ENCODE measurements around the gene PLEKHM3. TPM values are rescaled to one million over a fixed set of nuclear protein-coding genes. Genes with fewer than 3 reads are reported as not detected.

Gene PLEKHM3
- total and polyA plus RNA-seq, 4 donors: 3.0 to 18.3 (median 5.5) TPM

DNA sequence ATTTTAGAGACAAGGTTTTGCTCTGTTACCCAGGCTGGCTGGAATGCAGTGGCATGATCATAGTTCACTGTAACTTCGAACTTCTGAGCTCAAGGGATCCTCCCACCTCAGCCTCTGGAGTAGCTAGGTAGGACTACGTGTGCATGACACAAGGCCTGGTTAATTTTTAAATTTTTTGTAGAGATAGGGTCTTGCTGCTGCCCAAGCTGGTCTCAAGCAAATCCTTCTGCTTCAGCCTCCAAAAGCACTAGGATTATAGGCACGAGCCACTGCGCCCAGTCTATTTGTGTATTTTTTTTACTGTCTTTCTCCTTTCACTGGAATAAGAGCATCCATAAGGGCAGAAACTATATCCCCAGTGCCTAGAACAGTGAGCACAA lies 89.3 kb downstream of the PLEKHM3 start:
- no peaks in the 10 kb centered on the region for H3K9me3 ChIP-seq (ENCODE audit: control insufficient read depth in 4 of 4, low read length in 3 of 4)
- H3K4me3 ChIP-seq (ENCODE audit: low read depth in 1 of 3, low read length in 3 of 3): no peak overlapping the region
- no peak for DNase-seq (ENCODE audit: low spot score)
- WGBS: 57% methylated on average over 4 of the region's 4 CpGs
- peaks cover 2 to 21% (median 7%) of the 10 kb centered on the region in 4 donors for H3K4me1 ChIP-seq (ENCODE audit: control insufficient read depth in 4 of 4, insufficient read depth in 4 of 4, low read length in 3 of 4)
- peak overlapping the region in 1 of 2 donors; percentile 33 for H3K9ac ChIP-seq (ENCODE audit: low read depth in 1 of 2, low read length in 2 of 2)
- H3K27ac ChIP-seq (ENCODE audit: low read depth in 1 of 2, low read length in 2 of 2): peak overlapping the region; percentile 80 to 86
- no peaks in the 10 kb centered on the region for H3K27me3 ChIP-seq (ENCODE audit: control insufficient read depth in 4 of 4, insufficient read depth in 4 of 4, low read length in 3 of 4)
- no peaks in the 10 kb centered on the region for H3K36me3 ChIP-seq (ENCODE audit: control insufficient read depth in 4 of 4, insufficient read depth in 3 of 4, low read depth in 1 of 4, low read length in 3 of 4)
- TF ChIP-seq RAD21 (IDR thresholded peaks at IDR 0.05) (no peak), SP1 (IDR thresholded peaks at IDR 0.05) (peak; percentile 44), JUND (IDR thresholded peaks at IDR 0.05) (no peak), GABPA (IDR thresholded peaks at IDR 0.05 in 1 of 2, conservative IDR thresholded peaks at IDR 0.05 in 1 of 2) (no peak), FOXA2 (IDR thresholded peaks at IDR 0.05) (no peak), FOXA1 (IDR thresholded peaks at IDR 0.05) (no peak), RXRA (IDR thresholded peaks at IDR 0.05) (peak; percentile 20 to 35), YY1 (IDR thresholded peaks at IDR 0.05) (peak; percentile 23), EGR1 (IDR thresholded peaks at IDR 0.05; ENCODE audit: low read depth in 2 of 2) (no peak), HNF4A (conservative IDR thresholded peaks at IDR 0.05) (peak; percentile 63 to 78), TAF1 (conservative IDR thresholded peaks at IDR 0.05) (peak; percentile 64), HNF4G (IDR thresholded peaks at IDR 0.05) (no peak), NR2F2 (IDR thresholded peaks at IDR 0.05) (no peak)
- TF ChIP-seq, protein P1, sequence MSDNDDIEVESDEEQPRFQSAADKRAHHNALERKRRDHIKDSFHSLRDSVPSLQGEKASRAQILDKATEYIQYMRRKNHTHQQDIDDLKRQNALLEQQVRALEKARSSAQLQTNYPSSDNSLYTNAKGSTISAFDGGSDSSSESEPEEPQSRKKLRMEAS (IDR thresholded peaks at IDR 0.05): peak; percentile 15
- TF ChIP-seq, protein P2, sequence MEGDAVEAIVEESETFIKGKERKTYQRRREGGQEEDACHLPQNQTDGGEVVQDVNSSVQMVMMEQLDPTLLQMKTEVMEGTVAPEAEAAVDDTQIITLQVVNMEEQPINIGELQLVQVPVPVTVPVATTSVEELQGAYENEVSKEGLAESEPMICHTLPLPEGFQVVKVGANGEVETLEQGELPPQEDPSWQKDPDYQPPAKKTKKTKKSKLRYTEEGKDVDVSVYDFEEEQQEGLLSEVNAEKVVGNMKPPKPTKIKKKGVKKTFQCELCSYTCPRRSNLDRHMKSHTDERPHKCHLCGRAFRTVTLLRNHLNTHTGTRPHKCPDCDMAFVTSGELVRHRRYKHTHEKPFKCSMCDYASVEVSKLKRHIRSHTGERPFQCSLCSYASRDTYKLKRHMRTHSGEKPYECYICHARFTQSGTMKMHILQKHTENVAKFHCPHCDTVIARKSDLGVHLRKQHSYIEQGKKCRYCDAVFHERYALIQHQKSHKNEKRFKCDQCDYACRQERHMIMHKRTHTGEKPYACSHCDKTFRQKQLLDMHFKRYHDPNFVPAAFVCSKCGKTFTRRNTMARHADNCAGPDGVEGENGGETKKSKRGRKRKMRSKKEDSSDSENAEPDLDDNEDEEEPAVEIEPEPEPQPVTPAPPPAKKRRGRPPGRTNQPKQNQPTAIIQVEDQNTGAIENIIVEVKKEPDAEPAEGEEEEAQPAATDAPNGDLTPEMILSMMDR (IDR thresholded peaks at IDR 0.05; ENCODE audit: low read depth, low read length, missing input control): no peak
- TF ChIP-seq, protein P3, sequence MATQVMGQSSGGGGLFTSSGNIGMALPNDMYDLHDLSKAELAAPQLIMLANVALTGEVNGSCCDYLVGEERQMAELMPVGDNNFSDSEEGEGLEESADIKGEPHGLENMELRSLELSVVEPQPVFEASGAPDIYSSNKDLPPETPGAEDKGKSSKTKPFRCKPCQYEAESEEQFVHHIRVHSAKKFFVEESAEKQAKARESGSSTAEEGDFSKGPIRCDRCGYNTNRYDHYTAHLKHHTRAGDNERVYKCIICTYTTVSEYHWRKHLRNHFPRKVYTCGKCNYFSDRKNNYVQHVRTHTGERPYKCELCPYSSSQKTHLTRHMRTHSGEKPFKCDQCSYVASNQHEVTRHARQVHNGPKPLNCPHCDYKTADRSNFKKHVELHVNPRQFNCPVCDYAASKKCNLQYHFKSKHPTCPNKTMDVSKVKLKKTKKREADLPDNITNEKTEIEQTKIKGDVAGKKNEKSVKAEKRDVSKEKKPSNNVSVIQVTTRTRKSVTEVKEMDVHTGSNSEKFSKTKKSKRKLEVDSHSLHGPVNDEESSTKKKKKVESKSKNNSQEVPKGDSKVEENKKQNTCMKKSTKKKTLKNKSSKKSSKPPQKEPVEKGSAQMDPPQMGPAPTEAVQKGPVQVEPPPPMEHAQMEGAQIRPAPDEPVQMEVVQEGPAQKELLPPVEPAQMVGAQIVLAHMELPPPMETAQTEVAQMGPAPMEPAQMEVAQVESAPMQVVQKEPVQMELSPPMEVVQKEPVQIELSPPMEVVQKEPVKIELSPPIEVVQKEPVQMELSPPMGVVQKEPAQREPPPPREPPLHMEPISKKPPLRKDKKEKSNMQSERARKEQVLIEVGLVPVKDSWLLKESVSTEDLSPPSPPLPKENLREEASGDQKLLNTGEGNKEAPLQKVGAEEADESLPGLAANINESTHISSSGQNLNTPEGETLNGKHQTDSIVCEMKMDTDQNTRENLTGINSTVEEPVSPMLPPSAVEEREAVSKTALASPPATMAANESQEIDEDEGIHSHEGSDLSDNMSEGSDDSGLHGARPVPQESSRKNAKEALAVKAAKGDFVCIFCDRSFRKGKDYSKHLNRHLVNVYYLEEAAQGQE (IDR thresholded peaks at IDR 0.05): peak; percentile 73
- TF ChIP-seq, protein P4, sequence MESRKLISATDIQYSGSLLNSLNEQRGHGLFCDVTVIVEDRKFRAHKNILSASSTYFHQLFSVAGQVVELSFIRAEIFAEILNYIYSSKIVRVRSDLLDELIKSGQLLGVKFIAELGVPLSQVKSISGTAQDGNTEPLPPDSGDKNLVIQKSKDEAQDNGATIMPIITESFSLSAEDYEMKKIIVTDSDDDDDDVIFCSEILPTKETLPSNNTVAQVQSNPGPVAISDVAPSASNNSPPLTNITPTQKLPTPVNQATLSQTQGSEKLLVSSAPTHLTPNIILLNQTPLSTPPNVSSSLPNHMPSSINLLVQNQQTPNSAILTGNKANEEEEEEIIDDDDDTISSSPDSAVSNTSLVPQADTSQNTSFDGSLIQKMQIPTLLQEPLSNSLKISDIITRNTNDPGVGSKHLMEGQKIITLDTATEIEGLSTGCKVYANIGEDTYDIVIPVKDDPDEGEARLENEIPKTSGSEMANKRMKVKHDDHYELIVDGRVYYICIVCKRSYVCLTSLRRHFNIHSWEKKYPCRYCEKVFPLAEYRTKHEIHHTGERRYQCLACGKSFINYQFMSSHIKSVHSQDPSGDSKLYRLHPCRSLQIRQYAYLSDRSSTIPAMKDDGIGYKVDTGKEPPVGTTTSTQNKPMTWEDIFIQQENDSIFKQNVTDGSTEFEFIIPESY (IDR thresholded peaks at IDR 0.05): no peak
- TF ChIP-seq, protein P5, sequence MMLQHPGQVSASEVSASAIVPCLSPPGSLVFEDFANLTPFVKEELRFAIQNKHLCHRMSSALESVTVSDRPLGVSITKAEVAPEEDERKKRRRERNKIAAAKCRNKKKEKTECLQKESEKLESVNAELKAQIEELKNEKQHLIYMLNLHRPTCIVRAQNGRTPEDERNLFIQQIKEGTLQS (IDR thresholded peaks at IDR 0.05): no peak

All from liver (tissue), 9 donors.